UCSD-AML1 (cell line): ENCODE results near the gene UBAC1.
A peak's percentile ranks its signal among the peaks of the same experiment; 100 is the strongest.

Experiments used
- DNase-seq: peaks from one replicate; lab custom pipeline; 2025; ENCODE audit not compliant: unreplicated experiment; lab: John Stamatoyannopoulos, UW

Gene UBAC1

GRCh38 chr9:135961277-135961715 is at the start of gene UBAC1:
TSS of gene UBAC1 (minus strand) at chr9:135961373. CDS start at chr9:135961162, 211 bp downstream.
- peak; percentile 98 for DNase-seq

- peak; percentile 83 for DNase-seq
Measured at GRCh38 chr9:136010615-136011361, 49.6 kb upstream of the UBAC1 start.

DNA sequence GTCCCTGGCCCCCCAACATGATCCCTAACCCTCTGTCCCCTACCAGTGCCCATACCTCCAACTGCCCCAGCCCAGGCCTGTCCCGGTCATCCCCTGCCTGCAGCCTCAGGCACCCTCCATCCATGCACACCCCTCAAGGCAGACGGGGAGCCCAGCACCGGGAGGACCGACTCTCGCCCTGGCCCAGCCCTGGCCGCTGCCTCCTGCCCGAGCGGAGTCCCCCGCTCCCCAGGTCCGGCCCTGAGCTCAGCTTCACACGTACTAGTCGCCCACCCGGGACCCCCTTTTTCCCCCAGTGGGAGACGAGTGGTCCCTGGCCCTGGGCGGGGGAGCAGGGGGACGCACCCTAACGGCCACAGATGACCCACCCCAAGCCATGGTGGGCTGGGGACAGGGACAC is 49.0 kb upstream of the UBAC1 start:
- DNase-seq, result no peak

GRCh38 chr9:136009516-136009915 is 48.3 kb upstream of the UBAC1 start:
- DNase-seq, result no peak

GRCh38 chr9:136008693-136008997 is 47.5 kb upstream of the UBAC1 start:
- DNase-seq, result no peak

- no peak for DNase-seq
Measured at GRCh38 chr9:136007934-136008692, 46.9 kb upstream of the UBAC1 start.

DNA sequence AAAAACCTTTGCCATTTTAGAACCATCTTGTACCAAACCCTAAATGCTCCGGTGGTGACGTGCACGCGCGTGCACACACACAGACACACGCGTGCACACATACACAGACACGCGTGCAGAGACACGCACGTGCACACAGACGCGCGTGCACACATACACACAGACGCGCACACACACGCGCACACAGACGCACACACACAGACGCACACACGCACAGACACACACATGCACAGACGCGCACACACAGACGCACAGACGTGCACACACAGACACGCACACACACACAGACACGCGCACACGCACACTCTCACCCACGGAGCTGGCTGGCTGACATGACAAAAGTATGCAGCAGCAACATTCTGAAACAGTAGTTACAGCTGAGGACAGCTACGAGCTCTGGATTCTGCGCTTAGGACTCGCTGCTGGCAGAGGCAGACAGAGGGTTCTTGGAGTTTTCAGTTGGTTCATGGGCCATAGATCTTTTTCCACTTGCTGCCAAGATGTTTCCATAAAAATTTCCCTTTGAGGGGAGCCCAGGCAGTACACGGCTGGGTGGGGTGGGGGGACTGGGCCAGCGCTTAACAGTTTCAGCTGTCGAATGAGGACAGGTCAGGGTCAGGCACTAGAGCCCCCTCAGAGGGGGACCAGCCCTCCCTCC is 46.2 kb upstream of the UBAC1 start:
- no peak for DNase-seq

DNA sequence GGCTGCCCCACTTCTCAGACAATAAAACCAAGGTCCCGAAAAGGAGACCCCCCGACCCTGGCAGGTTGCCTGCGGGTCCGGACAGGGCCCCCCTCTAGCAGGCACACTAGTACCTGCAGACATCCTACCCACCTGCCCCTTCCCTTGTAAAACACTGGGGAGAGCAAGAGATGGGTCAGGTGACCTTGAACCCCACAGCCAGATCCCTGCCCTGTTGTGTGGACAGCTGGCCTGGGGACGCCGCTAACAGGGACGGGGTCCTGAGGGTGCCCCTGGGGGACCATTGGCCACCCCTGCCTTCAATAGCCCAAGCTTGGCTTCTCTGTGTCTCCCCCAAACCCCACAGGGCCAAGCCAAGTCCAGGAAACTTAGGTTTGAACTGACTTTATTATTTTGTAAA is 45.0 kb upstream of the UBAC1 start:
- no peak for DNase-seq

GRCh38 chr9:136004712-136005111 is 43.5 kb upstream of the UBAC1 start:
- no peak for DNase-seq

DNA sequence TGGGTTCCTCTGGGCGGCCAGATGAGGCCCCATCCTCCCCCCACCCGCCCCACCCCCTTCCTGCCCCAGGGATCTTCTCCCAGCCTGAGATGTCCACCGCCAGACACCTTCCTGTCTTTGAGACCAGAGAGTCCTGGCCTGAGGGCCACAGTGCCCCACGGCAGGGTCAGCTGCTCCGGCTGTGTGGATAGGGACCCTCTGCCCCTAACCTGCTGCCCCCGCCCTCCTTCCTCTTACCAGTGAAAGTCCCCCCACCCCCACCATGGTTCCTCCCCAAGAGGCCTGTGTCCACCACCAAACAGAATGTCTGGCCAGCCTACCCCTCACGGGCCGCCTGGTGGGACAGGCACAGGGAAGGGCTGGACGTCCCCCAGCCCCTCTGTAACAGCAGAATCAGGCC is 43.0 kb upstream of the UBAC1 start:
- no peak for DNase-seq

- no peak for DNase-seq
Measured at GRCh38 chr9:136003411-136004218, 42.4 kb upstream of the UBAC1 start.

GRCh38 chr9:136002881-136003280 is 41.7 kb upstream of the UBAC1 start:
- DNase-seq, result no peak

GRCh38 chr9:136002215-136002614 is 41.0 kb upstream of the UBAC1 start:
- no peak for DNase-seq

DNA sequence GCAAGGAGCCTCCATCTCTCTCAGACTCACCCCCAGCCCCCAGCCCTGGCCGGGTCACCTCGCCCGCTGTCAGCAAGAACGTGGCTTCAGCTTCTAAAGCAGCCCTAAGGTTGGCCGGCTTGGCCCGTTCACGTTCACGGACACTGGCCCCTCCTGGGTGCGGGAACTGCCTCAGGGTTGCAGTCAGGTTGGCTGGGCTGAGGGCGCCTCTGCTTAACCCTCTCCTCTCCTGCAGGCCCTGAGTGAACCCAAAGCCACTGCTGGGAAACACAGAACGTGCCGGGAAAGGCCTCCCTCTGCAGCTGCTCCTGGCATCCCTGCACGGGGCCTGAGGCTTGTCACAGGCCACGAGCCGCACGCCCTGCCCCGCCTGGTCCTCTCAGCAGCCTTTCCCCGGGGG is 40.1 kb upstream of the UBAC1 start:
- DNase-seq, result no peak

- DNase-seq, result no peak
Measured at GRCh38 chr9:135998410-135999071, 37.4 kb upstream of the UBAC1 start.

DNA sequence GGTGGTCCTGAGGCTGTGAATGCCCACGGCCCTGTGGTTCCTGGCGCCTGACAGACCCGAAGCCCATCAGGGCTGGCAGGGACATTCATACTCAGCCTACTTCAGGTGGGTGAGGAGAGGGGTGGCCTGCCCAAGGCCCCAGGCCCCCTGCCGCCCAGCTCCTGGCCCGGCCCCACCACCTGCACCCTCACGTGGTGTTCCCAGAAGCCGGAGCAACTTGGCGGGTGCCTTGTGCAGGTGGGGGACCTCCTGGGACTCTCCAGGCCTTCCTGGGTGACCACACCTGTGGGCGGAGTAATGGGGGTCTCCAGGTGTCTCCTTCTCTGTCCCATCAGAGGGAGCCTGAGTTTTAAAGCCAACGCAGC is 36.8 kb upstream of the UBAC1 start:
- DNase-seq, result no peak

DNA sequence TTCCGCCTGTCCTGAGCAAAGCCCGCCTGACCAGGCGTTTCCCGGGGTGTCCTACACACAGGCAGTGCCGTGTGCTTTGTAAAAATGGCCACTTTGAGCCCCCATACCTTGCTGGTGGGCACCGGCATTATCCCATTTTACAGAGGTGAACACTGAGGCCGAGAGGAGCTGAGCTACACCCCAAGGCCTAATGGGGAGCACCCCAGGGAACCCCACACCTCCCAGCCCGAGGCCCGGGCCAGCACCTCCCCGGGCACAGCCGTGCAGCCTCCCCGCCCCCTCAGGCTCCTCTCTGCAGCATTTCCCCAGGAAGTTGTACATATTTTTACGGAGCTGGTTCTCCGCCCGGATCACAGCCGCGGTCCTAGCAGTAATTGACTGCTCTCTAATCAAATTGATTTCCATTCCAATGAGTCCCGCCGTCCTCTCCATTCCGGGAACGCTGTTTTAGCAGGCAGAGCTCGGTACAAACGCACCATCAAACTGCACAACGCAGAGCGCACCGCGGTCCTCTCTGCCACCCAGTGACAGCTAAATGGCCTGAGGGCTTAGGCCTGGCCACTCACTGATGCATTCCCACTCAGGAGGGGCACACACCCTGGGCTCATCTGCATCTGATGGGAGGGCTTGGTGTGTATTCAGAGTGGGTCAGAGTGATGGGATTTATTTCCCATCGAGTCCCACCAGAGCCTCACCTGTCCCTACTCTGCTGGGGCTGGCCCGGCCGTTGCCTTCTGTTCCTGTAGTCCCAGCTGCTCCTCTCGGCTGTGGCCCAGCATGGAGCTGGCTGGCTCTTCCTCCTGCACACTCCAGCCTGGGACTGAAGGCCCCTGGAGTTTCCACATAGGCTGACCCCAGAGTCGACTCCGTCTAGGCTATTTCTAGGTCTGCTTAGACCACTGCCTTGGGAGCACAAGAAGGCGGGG is 36.2 kb upstream of the UBAC1 start:
- no peak for DNase-seq

DNA sequence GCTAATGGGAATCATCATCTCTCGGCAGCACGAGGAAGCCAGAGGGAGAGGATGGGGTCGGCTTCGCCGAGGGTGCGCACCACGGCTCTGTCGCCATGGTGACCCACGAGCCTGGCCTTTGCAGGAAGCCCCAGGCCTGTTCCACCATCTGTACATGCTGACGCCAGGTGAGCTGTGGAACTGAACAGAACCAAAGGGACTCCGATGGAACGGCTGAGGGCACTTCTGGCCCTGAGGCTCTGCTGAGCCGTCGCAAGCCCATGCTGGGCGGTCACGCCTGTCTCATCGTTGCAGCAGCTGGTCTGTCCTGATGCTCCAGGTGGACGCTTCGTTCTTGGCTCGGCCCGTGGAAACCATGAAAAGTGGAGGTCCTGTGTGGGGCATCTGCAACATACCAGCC is 34.6 kb upstream of the UBAC1 start:
- no peak for DNase-seq

DNA sequence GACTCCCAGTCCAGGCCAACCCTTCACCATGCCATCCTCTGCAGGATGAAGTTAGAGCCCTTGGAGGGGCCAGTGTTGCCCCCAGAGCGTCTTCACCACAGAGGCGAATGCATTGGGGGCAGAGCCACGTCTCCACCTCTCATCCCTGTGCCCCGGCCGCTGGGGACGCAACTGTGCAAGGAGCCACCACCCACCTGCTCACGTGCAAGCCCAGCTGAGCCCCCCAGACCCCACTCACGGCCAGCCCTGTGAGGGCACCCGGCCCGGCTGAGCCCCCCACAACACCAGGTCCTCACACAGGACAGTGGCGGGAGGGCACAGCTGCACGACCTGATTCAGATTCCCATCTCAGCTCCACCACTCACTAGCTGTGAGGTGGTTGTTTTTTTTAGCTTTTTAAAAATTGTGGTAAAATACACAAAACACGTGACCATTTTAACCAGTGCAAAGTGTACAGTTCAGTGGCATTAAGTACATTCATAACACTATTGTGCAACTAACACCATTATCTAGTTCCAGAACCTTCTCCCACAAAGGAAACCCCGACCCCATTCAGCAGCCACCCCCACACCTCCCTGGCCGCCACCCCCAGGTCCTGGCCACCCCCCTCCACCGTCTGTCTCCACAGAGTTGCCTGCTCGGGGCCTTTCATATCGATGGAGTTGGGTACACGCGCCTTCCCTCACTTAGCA is 33.5 kb upstream of the UBAC1 start:
- peak; percentile 64 for DNase-seq
